Hepatocyte (in vitro differentiated cells): ENCODE data around the gene NRG2.

Experiments used
- EZH2 ChIP-seq: fragments of 200-600 bp; sonication (generic); IDR thresholded peaks from 2 replicates; pipeline ENCODE4 v1.6.1; 2016; ENCODE audit warnings: antibody characterized with exemption, mild to moderate bottlenecking, borderline replicate concordance
- EZH2phosphoT487 ChIP-seq: fragments of 200-600 bp; sonication (generic); IDR thresholded peaks from one replicate; pipeline ENCODE4 v1.6.1; 2018; ENCODE audit warnings: antibody characterized with exemption, mild to moderate bottlenecking, low read depth, moderate library complexity; ENCODE audit not compliant: unreplicated experiment, severe bottlenecking
- TF ChIP-seq, protein P1 (sequence below): fragments of 200-600 bp; sonication (generic); IDR thresholded peaks from 2 replicates; pipeline ENCODE4 v1.5.1; 2016; ENCODE audit warnings: antibody characterized with exemption, mild to moderate bottlenecking; ENCODE audit not compliant: poor library complexity

DNA sequence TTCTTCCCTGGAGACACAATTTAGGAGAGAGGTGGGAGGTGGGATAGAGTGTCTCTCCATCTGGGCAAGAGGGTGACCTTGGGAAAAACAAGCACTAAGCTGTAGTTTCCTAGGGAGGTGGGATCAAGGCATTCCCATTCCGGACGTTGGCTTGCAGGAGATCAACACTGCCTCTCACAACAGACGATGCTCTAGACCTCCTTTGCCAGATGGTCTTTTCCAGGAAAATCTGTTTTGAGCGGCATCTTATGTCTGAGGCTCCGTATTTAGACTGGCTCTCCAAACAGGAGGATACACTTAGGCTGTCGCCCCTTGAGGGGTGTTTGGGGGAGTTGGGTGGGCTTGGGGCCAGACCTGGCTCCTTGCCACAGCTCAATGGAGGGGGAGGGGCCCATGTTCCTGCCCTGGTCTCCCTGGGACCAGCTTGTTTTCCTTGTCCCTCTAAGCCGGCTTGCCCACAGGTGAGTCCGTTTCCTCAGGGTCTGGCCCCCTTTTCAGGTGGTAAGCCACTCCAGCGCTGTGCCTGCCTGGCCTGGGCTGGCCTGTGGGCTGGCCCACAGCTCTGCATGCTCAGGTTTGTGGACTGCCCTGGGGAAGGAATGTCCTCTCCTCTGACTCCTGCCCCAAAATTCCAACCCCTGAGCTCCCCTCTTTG is 245.1 kb downstream of the NRG2 start:
- TF ChIP-seq, protein P1, sequence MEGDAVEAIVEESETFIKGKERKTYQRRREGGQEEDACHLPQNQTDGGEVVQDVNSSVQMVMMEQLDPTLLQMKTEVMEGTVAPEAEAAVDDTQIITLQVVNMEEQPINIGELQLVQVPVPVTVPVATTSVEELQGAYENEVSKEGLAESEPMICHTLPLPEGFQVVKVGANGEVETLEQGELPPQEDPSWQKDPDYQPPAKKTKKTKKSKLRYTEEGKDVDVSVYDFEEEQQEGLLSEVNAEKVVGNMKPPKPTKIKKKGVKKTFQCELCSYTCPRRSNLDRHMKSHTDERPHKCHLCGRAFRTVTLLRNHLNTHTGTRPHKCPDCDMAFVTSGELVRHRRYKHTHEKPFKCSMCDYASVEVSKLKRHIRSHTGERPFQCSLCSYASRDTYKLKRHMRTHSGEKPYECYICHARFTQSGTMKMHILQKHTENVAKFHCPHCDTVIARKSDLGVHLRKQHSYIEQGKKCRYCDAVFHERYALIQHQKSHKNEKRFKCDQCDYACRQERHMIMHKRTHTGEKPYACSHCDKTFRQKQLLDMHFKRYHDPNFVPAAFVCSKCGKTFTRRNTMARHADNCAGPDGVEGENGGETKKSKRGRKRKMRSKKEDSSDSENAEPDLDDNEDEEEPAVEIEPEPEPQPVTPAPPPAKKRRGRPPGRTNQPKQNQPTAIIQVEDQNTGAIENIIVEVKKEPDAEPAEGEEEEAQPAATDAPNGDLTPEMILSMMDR = no peak
- TF ChIP-seq EZH2 (no peak), EZH2phosphoT487 (no peak)
